ENCODE data around the gene CCDC92B. TPM values are rescaled to one million over a fixed set of nuclear protein-coding genes. Genes with fewer than 3 reads are reported as not detected.

The CCDC92B gene
- total and polyA plus RNA-seq, 2 of the 13 experiments (the other 11 are each of a cell fraction or from before 2014, with no cell fraction given): not detected

DNA sequence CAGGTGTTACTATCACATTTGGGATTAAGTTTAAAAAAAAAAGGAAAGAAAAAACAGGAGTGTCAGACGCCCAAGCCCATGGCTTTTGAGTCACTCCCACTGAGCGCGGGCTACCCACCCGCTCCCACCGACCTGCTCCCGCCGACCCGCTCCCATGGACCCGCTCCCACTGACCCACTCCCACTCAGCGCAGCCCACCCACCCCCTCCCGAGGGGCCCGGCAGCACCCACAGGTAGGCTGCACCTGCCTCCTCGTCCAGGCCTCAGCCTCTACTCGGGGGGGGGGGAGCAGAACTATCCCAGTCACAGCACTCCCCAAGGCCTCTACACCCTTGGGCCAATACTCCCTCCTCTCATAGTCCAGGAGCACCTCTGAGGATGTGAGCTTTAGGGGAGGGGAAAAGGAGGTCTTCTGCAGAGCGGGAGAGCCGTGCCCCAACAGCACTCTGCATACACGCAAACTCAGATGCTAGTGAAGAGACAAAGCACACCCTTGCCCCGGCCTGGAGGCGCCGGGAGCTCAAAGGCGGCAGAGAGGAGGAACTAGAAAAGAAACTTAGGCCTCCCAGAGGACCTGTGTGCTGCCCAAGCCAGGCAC, 40.8 kb downstream of the CCDC92B start:
- in situ Hi-C loops (cut with HindIII; ENCODE audit: extremely low pct_ligation_motif_present, low pct_unique_long_range_greater_than_20kb): no loop called here
- peaks cover 67% of the 10 kb centered on the region for H3K4me1 ChIP-seq (ENCODE audit: insufficient read depth, low read length)
- intact Hi-C loops (cut with micrococcal nuclease; ENCODE audit: unreplicated experiment): no loop called here
- no TSS peak for BruUV-seq (replicated peaks)
- H3K4me2 ChIP-seq (ENCODE audit: low read depth, low read length): peak overlapping the region; percentile 98
- H3K36me3 ChIP-seq (replicated peaks in 1 of 2; ENCODE audit: control insufficient read depth in 1 of 2, insufficient read depth in 2 of 2, low read length in 2 of 2): peaks cover 4 to 27% of the 10 kb centered on the region in 2 experiments; a peak in 3 of 5 replicates
- WGBS (ENCODE audit: low lambda C conversion rate): 72% methylated on average over 19 of the region's 21 CpGs
- 0 out of 2 replicates have a peak, but pooled peaks have one; percentile 16 for TF ChIP-seq HIVEP1 (CRISPR knock-in tag; IDR thresholded peaks at IDR 0.05)
- peak; percentile 28 for TF ChIP-seq AGO2 (optimal IDR thresholded peaks at IDR 0.05; ENCODE audit: low read depth, low read length)
- TF ChIP-seq ARNTL (CRISPR knock-in tag; IDR thresholded peaks at IDR 0.05): no peak
- peaks cover 55% of the 10 kb centered on the region for H4K20me1 ChIP-seq (ENCODE audit: insufficient read depth, low read length)
- no peak overlapping the region for H2AFZ ChIP-seq (ENCODE audit: low read length)
- H3K27ac ChIP-seq (ENCODE audit: extremely low read length, insufficient read depth, low read length): peak overlapping the region; percentile 87
- no peaks in the 10 kb centered on the region for H3K9me3 ChIP-seq (ENCODE audit: low read length)
- DNase-seq (ENCODE audit: low spot score): no peak
- no peaks in the 10 kb centered on the region; a peak in 1 of 5 replicates for H3K27me3 ChIP-seq (ENCODE audit: control insufficient read depth in 1 of 2, insufficient read depth in 2 of 2, low read length in 2 of 2)
- peak overlapping the region in 2 of 3 experiments; percentile 10 to 91; a peak in 3 of 6 replicates for H3K4me3 ChIP-seq (replicated peaks in 1 of 3; ENCODE audit: insufficient read depth in 1 of 3, low read depth in 2 of 3, low read length in 3 of 3)
- CTCF ChIA-PET (ENCODE audit: low intra/inter-chr PET ratio, low total read pairs): no interaction called here
- no peak for ATAC-seq
- H3K9ac ChIP-seq (ENCODE audit: insufficient read depth, low read depth, low read length): peak overlapping the region; percentile 79
- H3K79me2 ChIP-seq (ENCODE audit: insufficient read depth, low read length): peaks cover 65% of the 10 kb centered on the region
- POLR2A ChIA-PET: interaction anchor here (2.2 to 2.4 kb wide), 2 partner anchors 21 to 198 kb away, joined by 12 to 19 read pairs; partner anchors contain the start of gene METTL16
- FAIRE-seq: no peak

DNA sequence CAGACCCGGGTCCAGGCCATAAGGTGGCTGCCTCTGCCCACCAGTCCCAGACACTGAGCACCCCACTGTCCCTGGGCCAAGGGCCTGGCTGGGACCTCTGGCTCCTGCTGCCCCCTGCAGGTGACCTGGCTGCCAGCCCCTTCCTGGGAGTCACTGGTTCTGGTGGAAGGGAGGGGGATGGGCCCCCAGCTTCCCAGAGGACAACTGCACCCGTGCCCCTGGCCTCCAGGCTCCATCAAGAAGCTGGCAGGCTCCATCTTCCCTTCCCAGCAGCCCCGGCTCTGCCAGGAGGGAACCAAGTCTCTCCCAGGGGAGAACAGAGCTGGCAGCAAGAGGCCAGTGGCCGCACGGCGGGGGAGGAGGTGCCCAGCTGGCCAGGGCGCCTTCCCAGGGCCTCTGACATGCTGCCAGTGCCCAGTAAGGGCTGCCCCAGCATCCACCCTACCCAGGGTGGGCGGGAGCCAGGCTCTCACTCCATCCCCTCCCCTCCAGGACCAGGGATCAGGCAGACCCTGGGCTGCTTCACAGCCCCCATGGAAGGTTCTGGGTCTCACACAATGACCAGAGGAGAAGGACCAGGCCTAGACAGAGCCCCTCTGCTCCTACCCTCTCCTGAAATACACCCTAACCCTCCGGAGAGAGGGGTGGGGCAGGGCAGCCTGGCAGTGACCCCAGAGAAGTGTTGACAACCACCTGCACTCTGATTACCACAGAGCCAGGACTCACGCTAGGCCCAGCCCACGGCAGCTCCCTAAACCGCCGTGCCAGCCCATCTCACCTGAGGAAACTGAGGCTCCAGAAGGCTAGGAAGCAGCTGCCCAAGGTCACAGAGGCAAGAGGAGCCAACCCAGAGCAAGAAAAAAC, 41.5 kb downstream of the CCDC92B start:
- no peaks in the 10 kb centered on the region; a peak in 1 of 5 replicates for H3K27me3 ChIP-seq (ENCODE audit: control insufficient read depth in 1 of 2, insufficient read depth in 2 of 2, low read length in 2 of 2)
- peak overlapping the region; percentile 32 for H3K9ac ChIP-seq (ENCODE audit: insufficient read depth, low read depth, low read length)
- H3K36me3 ChIP-seq (replicated peaks in 1 of 2; ENCODE audit: control insufficient read depth in 1 of 2, insufficient read depth in 2 of 2, low read length in 2 of 2): peaks cover 11 to 33% of the 10 kb centered on the region in 2 experiments
- H3K4me2 ChIP-seq (ENCODE audit: low read depth, low read length): peak overlapping the region; percentile 98
- H2AFZ ChIP-seq (ENCODE audit: low read length): no peak overlapping the region
- intact Hi-C loops (cut with micrococcal nuclease; ENCODE audit: unreplicated experiment) (no loop called here), in situ Hi-C loops (cut with HindIII; ENCODE audit: extremely low pct_ligation_motif_present, low pct_unique_long_range_greater_than_20kb) (no loop called here)
- no peak overlapping the region for H3K27ac ChIP-seq (ENCODE audit: extremely low read length, insufficient read depth, low read length)
- ChIA-PET CTCF (ENCODE audit: low intra/inter-chr PET ratio, low total read pairs) (no interaction called here), POLR2A (no interaction called here)
- no TSS peak for BruUV-seq (replicated peaks)
- peaks cover 55% of the 10 kb centered on the region for H4K20me1 ChIP-seq (ENCODE audit: insufficient read depth, low read length)
- H3K4me3 ChIP-seq (replicated peaks in 1 of 3; ENCODE audit: insufficient read depth in 1 of 3, low read depth in 2 of 3, low read length in 3 of 3): peak overlapping the region in 1 of 3 experiments; percentile 16; a peak in 1 of 6 replicates
- peak; percentile 20 for ATAC-seq
- peaks cover 67% of the 10 kb centered on the region for H3K4me1 ChIP-seq (ENCODE audit: insufficient read depth, low read length)
- DNase-seq (ENCODE audit: low spot score): peak; percentile 45
- H3K9me3 ChIP-seq (ENCODE audit: low read length): no peaks in the 10 kb centered on the region
- H3K79me2 ChIP-seq (ENCODE audit: insufficient read depth, low read length): peaks cover 65% of the 10 kb centered on the region
- WGBS (ENCODE audit: low lambda C conversion rate): 71% methylated on average over 6 of the region's 13 CpGs
- no peak for FAIRE-seq
- TF ChIP-seq NRL (CRISPR knock-in tag; IDR thresholded peaks at IDR 0.05; ENCODE audit: borderline replicate concordance) (peak; percentile 36; the same call in 1 of the 2 replicates), HNRNPL (IDR thresholded peaks at IDR 0.05; ENCODE audit: low read depth, low read length) (peak; percentile 86), AGO2 (optimal IDR thresholded peaks at IDR 0.05; ENCODE audit: low read depth, low read length) (peak; percentile 3), RARA (CRISPR knock-in tag; IDR thresholded peaks at IDR 0.05) (peak; percentile 24; the same call in 1 of the 2 replicates)
- TF ChIP-seq, protein P1, sequence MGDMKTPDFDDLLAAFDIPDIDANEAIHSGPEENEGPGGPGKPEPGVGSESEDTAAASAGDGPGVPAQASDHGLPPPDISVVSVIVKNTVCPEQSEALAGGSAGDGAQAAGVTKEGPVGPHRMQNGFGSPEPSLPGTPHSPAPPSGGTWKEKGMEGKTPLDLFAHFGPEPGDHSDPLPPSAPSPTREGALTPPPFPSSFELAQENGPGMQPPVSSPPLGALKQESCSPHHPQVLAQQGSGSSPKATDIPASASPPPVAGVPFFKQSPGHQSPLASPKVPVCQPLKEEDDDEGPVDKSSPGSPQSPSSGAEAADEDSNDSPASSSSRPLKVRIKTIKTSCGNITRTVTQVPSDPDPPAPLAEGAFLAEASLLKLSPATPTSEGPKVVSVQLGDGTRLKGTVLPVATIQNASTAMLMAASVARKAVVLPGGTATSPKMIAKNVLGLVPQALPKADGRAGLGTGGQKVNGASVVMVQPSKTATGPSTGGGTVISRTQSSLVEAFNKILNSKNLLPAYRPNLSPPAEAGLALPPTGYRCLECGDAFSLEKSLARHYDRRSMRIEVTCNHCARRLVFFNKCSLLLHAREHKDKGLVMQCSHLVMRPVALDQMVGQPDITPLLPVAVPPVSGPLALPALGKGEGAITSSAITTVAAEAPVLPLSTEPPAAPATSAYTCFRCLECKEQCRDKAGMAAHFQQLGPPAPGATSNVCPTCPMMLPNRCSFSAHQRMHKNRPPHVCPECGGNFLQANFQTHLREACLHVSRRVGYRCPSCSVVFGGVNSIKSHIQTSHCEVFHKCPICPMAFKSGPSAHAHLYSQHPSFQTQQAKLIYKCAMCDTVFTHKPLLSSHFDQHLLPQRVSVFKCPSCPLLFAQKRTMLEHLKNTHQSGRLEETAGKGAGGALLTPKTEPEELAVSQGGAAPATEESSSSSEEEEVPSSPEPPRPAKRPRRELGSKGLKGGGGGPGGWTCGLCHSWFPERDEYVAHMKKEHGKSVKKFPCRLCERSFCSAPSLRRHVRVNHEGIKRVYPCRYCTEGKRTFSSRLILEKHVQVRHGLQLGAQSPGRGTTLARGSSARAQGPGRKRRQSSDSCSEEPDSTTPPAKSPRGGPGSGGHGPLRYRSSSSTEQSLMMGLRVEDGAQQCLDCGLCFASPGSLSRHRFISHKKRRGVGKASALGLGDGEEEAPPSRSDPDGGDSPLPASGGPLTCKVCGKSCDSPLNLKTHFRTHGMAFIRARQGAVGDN (CRISPR knock-in tag; IDR thresholded peaks at IDR 0.05): peak; percentile 57
- TF ChIP-seq, protein P2, sequence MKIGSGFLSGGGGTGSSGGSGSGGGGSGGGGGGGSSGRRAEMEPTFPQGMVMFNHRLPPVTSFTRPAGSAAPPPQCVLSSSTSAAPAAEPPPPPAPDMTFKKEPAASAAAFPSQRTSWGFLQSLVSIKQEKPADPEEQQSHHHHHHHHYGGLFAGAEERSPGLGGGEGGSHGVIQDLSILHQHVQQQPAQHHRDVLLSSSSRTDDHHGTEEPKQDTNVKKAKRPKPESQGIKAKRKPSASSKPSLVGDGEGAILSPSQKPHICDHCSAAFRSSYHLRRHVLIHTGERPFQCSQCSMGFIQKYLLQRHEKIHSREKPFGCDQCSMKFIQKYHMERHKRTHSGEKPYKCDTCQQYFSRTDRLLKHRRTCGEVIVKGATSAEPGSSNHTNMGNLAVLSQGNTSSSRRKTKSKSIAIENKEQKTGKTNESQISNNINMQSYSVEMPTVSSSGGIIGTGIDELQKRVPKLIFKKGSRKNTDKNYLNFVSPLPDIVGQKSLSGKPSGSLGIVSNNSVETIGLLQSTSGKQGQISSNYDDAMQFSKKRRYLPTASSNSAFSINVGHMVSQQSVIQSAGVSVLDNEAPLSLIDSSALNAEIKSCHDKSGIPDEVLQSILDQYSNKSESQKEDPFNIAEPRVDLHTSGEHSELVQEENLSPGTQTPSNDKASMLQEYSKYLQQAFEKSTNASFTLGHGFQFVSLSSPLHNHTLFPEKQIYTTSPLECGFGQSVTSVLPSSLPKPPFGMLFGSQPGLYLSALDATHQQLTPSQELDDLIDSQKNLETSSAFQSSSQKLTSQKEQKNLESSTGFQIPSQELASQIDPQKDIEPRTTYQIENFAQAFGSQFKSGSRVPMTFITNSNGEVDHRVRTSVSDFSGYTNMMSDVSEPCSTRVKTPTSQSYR (CRISPR knock-in tag; IDR thresholded peaks at IDR 0.05; ENCODE audit: borderline replicate concordance): peak; percentile 89
